CD4-positive, CD25-positive, alpha-beta regulatory T cell (primary cell): ENCODE results near the gene COL5A2. TPM values are rescaled to one million over a fixed set of nuclear protein-coding genes. Genes with fewer than 3 reads are reported as not detected.

Source experiments
- ATAC-seq, 2 donors: fragments of 150-1000 bp; cut with Tn5 transposase; one replicate each; pipeline ENCODE4 v1.10.0; 2021; ENCODE audit warnings: low read depth in 2 of 2, moderate number of reproducible peaks in 2 of 2, moderate library complexity in 1 of 2
- DNase-seq, 3 donors: peaks; one replicate each; pipeline versions ENCODE4 v3.0.0 to v3.0.0-alpha.2; 2012 to 2022; ENCODE audit warnings: mixed read lengths in 1 of 3
- H3K27ac ChIP-seq: one replicate; pipeline ENCODE4 v1.7.0; 2013; ENCODE audit warnings: mild to moderate bottlenecking, low read length; ENCODE audit not compliant: insufficient read depth, poor library complexity, severe bottlenecking
- H3K27me3 ChIP-seq: one replicate; pipeline ENCODE4 v1.7.0; 2013; ENCODE audit warnings: low read length; ENCODE audit not compliant: control insufficient read depth, insufficient read depth
- H3K36me3 ChIP-seq: one replicate; pipeline ENCODE4 v1.7.0; 2013; ENCODE audit warnings: mild to moderate bottlenecking, low read length, moderate library complexity; ENCODE audit not compliant: control insufficient read depth, insufficient read depth
- H3K4me1 ChIP-seq: 2 replicates; pipeline ENCODE4 v1.7.0; 2013; ENCODE audit warnings: mild to moderate bottlenecking, low read length; ENCODE audit not compliant: insufficient read depth, control insufficient read depth, poor library complexity, severe bottlenecking
- H3K4me3 ChIP-seq: one replicate; pipeline ENCODE4 v1.7.0; 2013; ENCODE audit warnings: low read depth, mild to moderate bottlenecking, low read length, moderate library complexity
- H3K9me3 ChIP-seq, 2 experiments: 1 replicate in 1 of 2; 2 replicates in 1 of 2; pipeline ENCODE4 v1.7.0; 2013; ENCODE audit warnings: low read length in 2 of 2, mild to moderate bottlenecking in 1 of 2, moderate library complexity in 1 of 2; ENCODE audit not compliant: control insufficient read depth in 2 of 2
- H3K27ac Mint-ChIP-seq, 3 donors: one replicate each; pipeline ENCODE4 v1.8.0; 2020 to 2022; ENCODE audit warnings: mild to moderate bottlenecking in 3 of 3, mixed read lengths in 3 of 3, moderate library complexity in 2 of 3
- H3K27me3 Mint-ChIP-seq: one replicate; pipeline ENCODE4 v1.8.0; 2022; ENCODE audit warnings: mild to moderate bottlenecking, mixed read lengths
- H3K36me3 Mint-ChIP-seq: one replicate; pipeline ENCODE4 v1.8.0; 2020; ENCODE audit warnings: mixed read lengths
- H3K4me1 Mint-ChIP-seq, 4 donors: one replicate each; pipeline ENCODE4 v1.8.0; 2020 to 2022; ENCODE audit warnings: mixed read lengths in 4 of 4, mild to moderate bottlenecking in 1 of 4
- H3K4me3 Mint-ChIP-seq, 4 donors: one replicate each; pipeline ENCODE4 v1.8.0; 2020 to 2022; ENCODE audit warnings: mild to moderate bottlenecking in 4 of 4, mixed read lengths in 4 of 4, moderate library complexity in 3 of 4
- H3K9me3 Mint-ChIP-seq, 7 donors: one replicate each; pipeline ENCODE4 v1.8.0; 2020 to 2022; ENCODE audit warnings: mixed read lengths in 7 of 7, mild to moderate bottlenecking in 3 of 7, moderate library complexity in 2 of 7
- polyA plus RNA-seq, 4 donors: library from polyadenylated mRNA; unstranded; fragments of 300-500 nt; fragmentation: Illumina TruSeq; gene quantifications; one replicate each; pipeline ENCODE4 v1.2.3, GENCODE V29; 2021
- total RNA-seq: library from RNA; stranded (reverse); gene quantifications from one replicate; pipeline ENCODE4 v1.2.3, GENCODE V29; 2022

The COL5A2 gene
- total and polyA plus RNA-seq, 5 donors from 2014 or later, result 0.15 to 0.25 (median 0.22) TPM; not detected in 2

DNA sequence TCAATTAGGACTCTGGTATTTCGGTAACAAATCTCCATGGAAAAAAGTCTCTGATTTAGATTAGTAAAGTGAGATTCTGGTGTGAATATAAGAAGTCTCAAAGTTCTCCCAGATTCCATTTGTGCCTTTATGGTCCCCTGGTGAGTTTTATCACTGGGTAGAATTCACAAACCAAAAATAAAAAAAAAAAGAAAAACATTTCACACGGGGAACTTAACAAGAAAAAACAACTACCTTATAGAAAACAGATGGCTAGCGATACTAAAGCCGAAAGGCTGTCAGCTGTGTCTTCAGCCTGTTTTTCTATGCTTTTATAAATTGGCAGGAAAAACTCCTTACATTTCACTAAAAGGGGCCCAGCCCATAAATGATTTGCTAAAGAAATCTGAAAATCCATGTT is 50.6 kb downstream of the COL5A2 start:
- Mint-ChIP-seq H3K4me3 (no peak overlapping the region), H3K36me3 (no peaks in the 10 kb centered on the region), H3K27me3 (no peaks in the 10 kb centered on the region), H3K4me1 (no peaks in the 10 kb centered on the region), H3K9me3 (no peaks in the 10 kb centered on the region), H3K27ac (no peak overlapping the region)
- Histone ChIP-seq H3K27me3 (no peaks in the 10 kb centered on the region), H3K27ac (no peak overlapping the region), H3K36me3 (no peaks in the 10 kb centered on the region), H3K4me3 (no peak overlapping the region), H3K9me3 (no peaks in the 10 kb centered on the region), H3K4me1 (no peaks in the 10 kb centered on the region)
- ATAC-seq, result no peak
- no peak for DNase-seq

- ATAC-seq (no peak), DNase-seq (no peak)
- Mint-ChIP-seq H3K27me3 (no peaks in the 10 kb centered on the region), H3K27ac (no peak overlapping the region), H3K36me3 (no peaks in the 10 kb centered on the region), H3K4me3 (no peak overlapping the region), H3K9me3 (no peaks in the 10 kb centered on the region), H3K4me1 (no peaks in the 10 kb centered on the region)
- Histone ChIP-seq H3K27me3 (no peaks in the 10 kb centered on the region), H3K4me1 (no peaks in the 10 kb centered on the region), H3K9me3 (no peaks in the 10 kb centered on the region), H3K36me3 (no peaks in the 10 kb centered on the region), H3K27ac (no peak overlapping the region), H3K4me3 (no peak overlapping the region)
These were observed 51.8 kb downstream of the COL5A2 start for GRCh38 chr2:189127756-189128155.

GRCh38 chr2:189125195-189125594 is 54.4 kb downstream of the COL5A2 start:
- Histone ChIP-seq H3K36me3 (no peaks in the 10 kb centered on the region), H3K9me3 (no peaks in the 10 kb centered on the region), H3K4me3 (no peak overlapping the region), H3K4me1 (no peaks in the 10 kb centered on the region), H3K27ac (no peak overlapping the region), H3K27me3 (no peaks in the 10 kb centered on the region)
- no peaks in the 10 kb centered on the region for H3K27me3 Mint-ChIP-seq
- no peak for ATAC-seq
- no peaks in the 10 kb centered on the region for H3K4me1 Mint-ChIP-seq
- peaks cover 0 to 2% (median 0%) of the 10 kb centered on the region in 7 donors for H3K9me3 Mint-ChIP-seq
- no peak for DNase-seq
- no peak overlapping the region for H3K27ac Mint-ChIP-seq
- no peak overlapping the region for H3K4me3 Mint-ChIP-seq
- no peaks in the 10 kb centered on the region for H3K36me3 Mint-ChIP-seq

GRCh38 chr2:189124175-189124574 is 55.4 kb downstream of the COL5A2 start:
- H3K27me3 Mint-ChIP-seq, result no peaks in the 10 kb centered on the region
- no peak for ATAC-seq
- DNase-seq, result no peak
- H3K27ac Mint-ChIP-seq, result no peak overlapping the region
- no peaks in the 10 kb centered on the region for H3K4me1 Mint-ChIP-seq
- no peak overlapping the region for H3K4me3 ChIP-seq
- H3K27ac ChIP-seq, result no peak overlapping the region
- H3K36me3 Mint-ChIP-seq, result no peaks in the 10 kb centered on the region
- no peaks in the 10 kb centered on the region for H3K9me3 ChIP-seq
- peaks cover 0 to 2% (median 0%) of the 10 kb centered on the region in 7 donors for H3K9me3 Mint-ChIP-seq
- H3K4me1 ChIP-seq, result no peaks in the 10 kb centered on the region
- H3K36me3 ChIP-seq, result no peaks in the 10 kb centered on the region
- no peak overlapping the region for H3K4me3 Mint-ChIP-seq
- H3K27me3 ChIP-seq, result no peaks in the 10 kb centered on the region

GRCh38 chr2:189118386-189118785 is 61.2 kb downstream of the COL5A2 start:
- DNase-seq, result no peak
- no peaks in the 10 kb centered on the region for H3K9me3 ChIP-seq
- no peaks in the 10 kb centered on the region for H3K27me3 Mint-ChIP-seq
- H3K4me3 Mint-ChIP-seq, result no peak overlapping the region
- no peaks in the 10 kb centered on the region for H3K4me1 ChIP-seq
- H3K4me3 ChIP-seq, result no peak overlapping the region
- no peak overlapping the region for H3K27ac ChIP-seq
- no peaks in the 10 kb centered on the region for H3K36me3 ChIP-seq
- H3K27me3 ChIP-seq, result no peaks in the 10 kb centered on the region
- H3K36me3 Mint-ChIP-seq, result no peaks in the 10 kb centered on the region
- peaks cover 0 to 2% (median 0%) of the 10 kb centered on the region in 7 donors for H3K9me3 Mint-ChIP-seq
- no peak overlapping the region for H3K27ac Mint-ChIP-seq
- no peaks in the 10 kb centered on the region for H3K4me1 Mint-ChIP-seq
- ATAC-seq, result no peak

DNA sequence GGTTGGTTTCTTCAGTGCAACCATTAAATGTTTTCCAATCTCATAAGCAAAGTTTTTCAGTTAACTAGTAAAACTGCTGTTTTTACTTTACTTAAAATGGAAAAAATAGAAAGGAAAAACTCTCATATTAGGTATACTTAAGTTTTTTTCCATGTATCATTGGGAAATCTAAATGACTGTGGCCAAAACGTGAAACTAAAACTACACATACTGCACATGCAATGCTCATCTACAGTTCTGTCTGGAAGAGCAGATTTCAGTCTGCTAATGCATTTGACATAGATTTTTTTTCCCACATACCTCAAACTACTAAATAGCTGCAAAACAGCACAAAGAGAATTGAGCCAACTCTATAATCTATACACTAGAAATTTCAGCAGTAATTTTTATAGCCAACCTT is 62.6 kb downstream of the COL5A2 start:
- H3K4me1 ChIP-seq, result no peaks in the 10 kb centered on the region
- no peaks in the 10 kb centered on the region for H3K27me3 ChIP-seq
- H3K27ac ChIP-seq, result no peak overlapping the region
- H3K9me3 ChIP-seq, result no peaks in the 10 kb centered on the region
- Mint-ChIP-seq H3K4me1 (no peaks in the 10 kb centered on the region), H3K27me3 (no peaks in the 10 kb centered on the region), H3K4me3 (no peak overlapping the region), H3K9me3 (no peaks in the 10 kb centered on the region), H3K27ac (no peak overlapping the region), H3K36me3 (no peaks in the 10 kb centered on the region)
- H3K4me3 ChIP-seq, result no peak overlapping the region
- H3K36me3 ChIP-seq, result no peaks in the 10 kb centered on the region
- ATAC-seq (no peak), DNase-seq (no peak)

GRCh38 chr2:189116087-189116486 is 63.5 kb downstream of the COL5A2 start:
- no peaks in the 10 kb centered on the region for H3K36me3 ChIP-seq
- DNase-seq, result no peak
- peaks cover 0 to 3% (median 0%) of the 10 kb centered on the region in 7 donors for H3K9me3 Mint-ChIP-seq
- no peaks in the 10 kb centered on the region for H3K4me1 ChIP-seq
- H3K9me3 ChIP-seq, result no peaks in the 10 kb centered on the region
- no peak overlapping the region for H3K4me3 Mint-ChIP-seq
- no peak overlapping the region for H3K27ac ChIP-seq
- no peaks in the 10 kb centered on the region for H3K4me1 Mint-ChIP-seq
- H3K27me3 ChIP-seq, result no peaks in the 10 kb centered on the region
- no peak overlapping the region for H3K27ac Mint-ChIP-seq
- ATAC-seq, result no peak
- H3K4me3 ChIP-seq, result no peak overlapping the region
- H3K27me3 Mint-ChIP-seq, result no peaks in the 10 kb centered on the region
- no peaks in the 10 kb centered on the region for H3K36me3 Mint-ChIP-seq

GRCh38 chr2:189115126-189115525 is 64.4 kb downstream of the COL5A2 start:
- Mint-ChIP-seq H3K27ac (no peak overlapping the region), H3K4me3 (no peak overlapping the region)

More at GRCh38 chr2:189115126-189115525, 64.4 kb downstream of the COL5A2 start:
- Mint-ChIP-seq H3K36me3 (no peaks in the 10 kb centered on the region), H3K27me3 (no peaks in the 10 kb centered on the region), H3K9me3 (peaks cover 0 to 3% (median 0%) of the 10 kb centered on the region in 7 donors), H3K4me1 (no peaks in the 10 kb centered on the region)
- no peak overlapping the region for H3K4me3 ChIP-seq
- ATAC-seq (no peak), DNase-seq (no peak)
- H3K27me3 ChIP-seq, result no peaks in the 10 kb centered on the region
- H3K36me3 ChIP-seq, result no peaks in the 10 kb centered on the region
- no peaks in the 10 kb centered on the region for H3K4me1 ChIP-seq
- H3K27ac ChIP-seq, result no peak overlapping the region
- no peaks in the 10 kb centered on the region for H3K9me3 ChIP-seq
